PC-9 (cell line): ENCODE measurements around the gene TSPAN18. TPM values are rescaled to one million over a fixed set of nuclear protein-coding genes. Genes with fewer than 3 reads are reported as not detected.

Experiments used
- BruUV-seq: library from RNA; stranded (reverse); fragments of 400-500 nt; replicated peaks from 2 replicates; lab custom pipeline; 2021; lab: Mats Ljungman, UMichigan
- CTCF ChIA-PET: fragments of 300-600 bp; sonication (Branson Sonifier 250); formaldehyde crosslinking; loops from one replicate; lab custom pipeline; 2022; ENCODE audit warnings: antibody characterized with exemption; lab: Charles Lee
- POLR2A ChIA-PET: fragments of 300-600 bp; sonication (Branson Sonifier 250); formaldehyde crosslinking; loops from one replicate; lab custom pipeline; 2022; ENCODE audit warnings: antibody characterized with exemption; ENCODE audit not compliant: unreplicated experiment; lab: Charles Lee
- DNase-seq, 2 experiments: peaks; one replicate each; pipeline versions ENCODE4 v3.0.0 to v3.0.0-alpha.2; 2015 to 2022; ENCODE audit warnings: mixed read lengths in 1 of 2
- H2AFZ ChIP-seq: fragments of 200-600 bp; sonication (generic); 2 replicates; pipeline ENCODE4 v1.8.1; 2017; ENCODE audit warnings: antibody characterized with exemption
- H3F3A ChIP-seq: fragments of 200-600 bp; sonication (generic); 2 replicates; pipeline ENCODE4 v1.8.1; 2017; ENCODE audit warnings: antibody characterized with exemption, mild to moderate bottlenecking, low read depth; ENCODE audit not compliant: insufficient read depth
- H3K27ac ChIP-seq: fragments of 200-600 bp; sonication (generic); 2 replicates; pipeline ENCODE4 v1.6.1; 2016; ENCODE audit warnings: mixed run types
- H3K27me3 ChIP-seq: fragments of 200-600 bp; sonication (generic); 2 replicates; pipeline ENCODE4 v1.6.1; 2016; ENCODE audit warnings: low read depth, mixed run types; ENCODE audit not compliant: insufficient read depth
- H3K36me3 ChIP-seq: fragments of 200-600 bp; sonication (generic); 2 replicates; pipeline ENCODE4 v1.6.1; 2016; ENCODE audit warnings: low read depth, mixed run types
- H3K4me1 ChIP-seq: fragments of 200-600 bp; sonication (generic); replicated peaks from 2 replicates; pipeline ENCODE4 v1.6.1; 2016; ENCODE audit warnings: mixed run types; ENCODE audit not compliant: insufficient read depth
- H3K4me2 ChIP-seq: fragments of 200-600 bp; sonication (generic); 2 replicates; pipeline ENCODE4 v1.6.1; 2017; ENCODE audit warnings: mixed run types
- H3K4me3 ChIP-seq: fragments of 200-600 bp; sonication (generic); 2 replicates; pipeline ENCODE4 v1.6.1; 2016; ENCODE audit warnings: mixed run types
- H3K79me2 ChIP-seq: fragments of 200-600 bp; sonication (generic); 2 replicates; pipeline ENCODE4 v1.6.1; 2017; ENCODE audit warnings: low read depth, mixed run types
- H3K9me2 ChIP-seq: fragments of 200-600 bp; sonication (generic); 2 replicates; pipeline ENCODE4 v1.8.1; 2017; ENCODE audit warnings: mild to moderate bottlenecking; ENCODE audit not compliant: insufficient read depth
- H3K9me3 ChIP-seq: fragments of 200-600 bp; sonication (generic); 2 replicates; pipeline ENCODE4 v1.8.1; 2016; ENCODE audit warnings: low read depth; ENCODE audit not compliant: insufficient read depth
- H4K20me1 ChIP-seq: fragments of 200-600 bp; sonication (generic); 2 replicates; pipeline ENCODE4 v1.8.1; 2017; ENCODE audit not compliant: insufficient read depth
- EZH2 ChIP-seq: fragments of 200-600 bp; sonication (generic); IDR thresholded peaks from 2 replicates; pipeline ENCODE4 v1.8.0; 2017; ENCODE audit warnings: antibody characterized with exemption, low read depth
- intact Hi-C: fragments of 100-400 bp; cut with micrococcal nuclease; formaldehyde crosslinking; loops from one replicate; pipeline ENCODE4 v1.10.0; 2022; ENCODE audit not compliant: unreplicated experiment
- total RNA-seq: library from RNA; stranded (reverse); gene quantifications from 2 replicates; pipeline ENCODE4 v1.2.3, GENCODE V29; 2021
- TF ChIP-seq, protein P1 (sequence below): fragments of 200-600 bp; sonication (generic); conservative IDR thresholded peaks from 2 replicates; pipeline ENCODE4 v1.6.1; 2017; ENCODE audit warnings: mixed run types, antibody characterized with exemption, mild to moderate bottlenecking, moderate library complexity

TSPAN18 gene
- total RNA-seq, 1 experiment from 2014 or later = not detected

DNA sequence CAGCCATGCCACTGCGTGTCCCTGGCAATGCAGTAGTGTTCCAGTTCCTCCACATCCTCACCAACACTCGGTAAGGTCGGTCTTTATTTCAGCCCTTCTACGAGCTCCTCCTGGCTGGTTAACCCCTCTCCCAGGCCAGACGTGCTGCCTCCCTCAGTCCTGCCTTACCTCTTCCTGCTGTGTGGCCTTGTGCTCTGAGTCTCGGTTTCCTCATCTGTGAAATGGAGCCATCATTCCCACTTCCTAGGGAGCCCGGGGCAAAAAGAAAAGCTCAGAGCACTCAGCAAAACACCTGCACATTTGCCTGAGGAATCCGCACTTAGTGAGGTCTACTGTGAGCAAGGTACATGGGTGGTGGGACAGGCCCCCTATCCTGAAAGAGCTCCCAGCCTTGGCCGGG, 214.1 kb downstream of the TSPAN18 start:
- ChIA-PET CTCF (no interaction called here), POLR2A (no interaction called here)
- Histone ChIP-seq H3K4me1 (no peaks in the 10 kb centered on the region), H3K9me2 (no peaks in the 10 kb centered on the region), H3K27me3 (no peaks in the 10 kb centered on the region), H2AFZ (no peak overlapping the region), H3K4me3 (no peak overlapping the region), H3K4me2 (no peak overlapping the region), H3K27ac (no peak overlapping the region), H3K79me2 (no peaks in the 10 kb centered on the region), H3K36me3 (no peaks in the 10 kb centered on the region), H3F3A (no peaks in the 10 kb centered on the region), H4K20me1 (no peaks in the 10 kb centered on the region), H3K9me3 (no peaks in the 10 kb centered on the region)
- DNase-seq = no peak
- intact Hi-C loops = no loop called here
- BruUV-seq = no TSS peak
- TF ChIP-seq, protein P1, sequence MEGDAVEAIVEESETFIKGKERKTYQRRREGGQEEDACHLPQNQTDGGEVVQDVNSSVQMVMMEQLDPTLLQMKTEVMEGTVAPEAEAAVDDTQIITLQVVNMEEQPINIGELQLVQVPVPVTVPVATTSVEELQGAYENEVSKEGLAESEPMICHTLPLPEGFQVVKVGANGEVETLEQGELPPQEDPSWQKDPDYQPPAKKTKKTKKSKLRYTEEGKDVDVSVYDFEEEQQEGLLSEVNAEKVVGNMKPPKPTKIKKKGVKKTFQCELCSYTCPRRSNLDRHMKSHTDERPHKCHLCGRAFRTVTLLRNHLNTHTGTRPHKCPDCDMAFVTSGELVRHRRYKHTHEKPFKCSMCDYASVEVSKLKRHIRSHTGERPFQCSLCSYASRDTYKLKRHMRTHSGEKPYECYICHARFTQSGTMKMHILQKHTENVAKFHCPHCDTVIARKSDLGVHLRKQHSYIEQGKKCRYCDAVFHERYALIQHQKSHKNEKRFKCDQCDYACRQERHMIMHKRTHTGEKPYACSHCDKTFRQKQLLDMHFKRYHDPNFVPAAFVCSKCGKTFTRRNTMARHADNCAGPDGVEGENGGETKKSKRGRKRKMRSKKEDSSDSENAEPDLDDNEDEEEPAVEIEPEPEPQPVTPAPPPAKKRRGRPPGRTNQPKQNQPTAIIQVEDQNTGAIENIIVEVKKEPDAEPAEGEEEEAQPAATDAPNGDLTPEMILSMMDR = no peak
- no peak for TF ChIP-seq EZH2

- no TSS peak for BruUV-seq
- no peak overlapping the region for H3K4me2 ChIP-seq
- H3K27ac ChIP-seq = no peak overlapping the region
- no peaks in the 10 kb centered on the region for H3K36me3 ChIP-seq
- no peaks in the 10 kb centered on the region for H3K9me2 ChIP-seq
- no peak for DNase-seq
- H3K9me3 ChIP-seq = no peaks in the 10 kb centered on the region
- H3F3A ChIP-seq = no peaks in the 10 kb centered on the region
- no peak overlapping the region for H3K4me3 ChIP-seq
- H4K20me1 ChIP-seq = no peaks in the 10 kb centered on the region
- POLR2A ChIA-PET = no interaction called here
- intact Hi-C loops = no loop called here
- CTCF ChIA-PET = no interaction called here
- TF ChIP-seq, protein P1 = no peak
- TF ChIP-seq EZH2 = no peak
- no peaks in the 10 kb centered on the region for H3K4me1 ChIP-seq
- H2AFZ ChIP-seq = no peak overlapping the region
- H3K27me3 ChIP-seq = no peaks in the 10 kb centered on the region
- no peaks in the 10 kb centered on the region for H3K79me2 ChIP-seq
These were observed 214.7 kb downstream of the TSPAN18 start for GRCh38 chr11:44941259-44942021.

DNA sequence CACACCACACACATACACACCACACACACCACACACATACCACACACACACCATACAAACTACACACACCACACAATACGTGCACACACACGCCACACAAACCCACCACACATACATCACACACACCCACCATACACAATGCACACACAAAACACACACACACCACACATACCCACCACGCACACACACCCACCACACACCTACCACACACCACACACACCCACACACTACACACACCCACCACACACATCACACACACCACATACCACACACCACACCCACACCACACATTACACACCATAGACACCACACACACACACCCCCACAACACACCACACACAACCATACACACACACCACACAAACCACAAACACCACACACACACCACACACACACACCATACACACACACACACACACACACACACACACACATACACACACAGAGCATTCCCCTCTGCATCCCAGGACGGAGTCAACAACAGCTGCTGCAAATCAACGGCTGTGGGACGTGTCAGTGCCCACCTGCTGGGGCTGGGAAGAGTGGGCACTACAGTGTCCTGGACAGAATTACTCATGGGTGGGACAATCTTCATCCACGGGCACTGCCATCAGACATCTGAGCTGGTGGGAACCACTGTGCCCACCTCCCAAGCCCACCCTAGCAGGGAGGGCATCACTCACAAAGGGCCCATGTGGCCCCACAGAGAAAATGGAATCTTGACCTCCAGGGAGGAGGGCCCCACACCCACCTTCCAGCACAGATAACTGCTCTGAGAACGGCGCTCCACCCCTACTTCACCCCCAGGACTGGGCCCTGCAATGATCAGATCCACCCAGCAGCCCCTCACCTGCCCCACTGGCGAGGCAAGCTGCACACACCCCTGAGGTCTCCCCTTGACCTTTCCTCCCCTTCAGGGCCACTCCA, 215.5 kb downstream of the TSPAN18 start:
- BruUV-seq = no TSS peak
- Histone ChIP-seq H4K20me1 (no peaks in the 10 kb centered on the region; the same call in 1 of the 2 replicates), H3K4me1 (no peaks in the 10 kb centered on the region), H3K27ac (no peak overlapping the region), H3F3A (no peaks in the 10 kb centered on the region), H3K4me3 (no peak overlapping the region), H2AFZ (no peak overlapping the region), H3K36me3 (no peaks in the 10 kb centered on the region), H3K9me2 (no peaks in the 10 kb centered on the region), H3K9me3 (no peaks in the 10 kb centered on the region), H3K27me3 (no peaks in the 10 kb centered on the region), H3K79me2 (no peaks in the 10 kb centered on the region), H3K4me2 (no peak overlapping the region)
- CTCF ChIA-PET = interaction anchor here (0.7 kb wide), 1 partner anchor 373 kb away, joined by 5 read pairs; no protein-coding TSS in a partner anchor
- TF ChIP-seq, protein P1 = no peak
- no peak for TF ChIP-seq EZH2
- no peak for DNase-seq
- intact Hi-C loops = no loop called here
- POLR2A ChIA-PET = no interaction called here
